HG02885 (cell line): ENCODE data around the gene SELENOS.
"Not testable (repeated sequence)": the region's sequence is repeated elsewhere in the genome, so short reads cannot be mapped to it uniquely, and the experiment has no call there.

ENCODE experiments used
- ATAC-seq: cut with Tn5 transposase; IDR thresholded peaks from one replicate; pipeline ENCODE4 v1.9.1; 2021; ENCODE audit warnings: mild to moderate bottlenecking; ENCODE audit not compliant: unreplicated experiment, poor library complexity

The SELENOS gene

DNA sequence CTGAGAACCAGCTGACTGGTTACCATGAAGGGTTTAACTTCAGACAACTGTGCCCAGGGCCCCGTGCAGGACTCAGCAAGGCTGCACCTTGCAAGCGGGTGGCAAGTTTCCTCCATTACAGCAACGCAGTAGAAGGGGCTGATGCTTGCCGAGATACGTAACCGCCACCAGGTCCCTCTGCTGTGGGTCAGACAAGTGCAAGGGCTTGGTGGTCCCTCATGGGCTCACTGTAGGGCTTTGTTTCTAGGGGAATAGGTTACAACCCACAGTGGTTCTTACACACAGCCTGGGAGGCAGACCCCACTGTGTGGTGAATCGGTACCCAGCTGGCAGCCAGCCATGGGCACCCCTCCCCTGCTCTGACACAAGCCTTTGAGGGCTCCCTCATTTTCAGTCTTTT lies 33.2 kb upstream of the SELENOS start:
- ATAC-seq: no peak

DNA sequence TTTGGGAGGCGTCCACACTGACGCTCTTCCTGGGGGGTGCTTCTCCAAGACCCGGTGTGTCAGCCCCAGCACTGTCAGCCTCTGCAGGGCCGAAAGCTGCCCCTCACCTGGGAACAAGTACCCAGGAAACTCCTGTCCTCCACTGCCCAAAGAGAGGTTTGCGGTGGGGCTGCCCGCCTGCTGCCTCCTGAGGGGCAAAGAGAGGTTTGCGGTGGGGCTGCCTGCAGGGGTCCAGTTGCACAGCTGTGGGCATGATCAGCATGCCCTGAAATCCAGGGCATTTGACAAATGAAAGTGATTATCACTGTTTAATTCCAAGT lies 32.8 kb upstream of the SELENOS start:
- ATAC-seq: no peak

DNA sequence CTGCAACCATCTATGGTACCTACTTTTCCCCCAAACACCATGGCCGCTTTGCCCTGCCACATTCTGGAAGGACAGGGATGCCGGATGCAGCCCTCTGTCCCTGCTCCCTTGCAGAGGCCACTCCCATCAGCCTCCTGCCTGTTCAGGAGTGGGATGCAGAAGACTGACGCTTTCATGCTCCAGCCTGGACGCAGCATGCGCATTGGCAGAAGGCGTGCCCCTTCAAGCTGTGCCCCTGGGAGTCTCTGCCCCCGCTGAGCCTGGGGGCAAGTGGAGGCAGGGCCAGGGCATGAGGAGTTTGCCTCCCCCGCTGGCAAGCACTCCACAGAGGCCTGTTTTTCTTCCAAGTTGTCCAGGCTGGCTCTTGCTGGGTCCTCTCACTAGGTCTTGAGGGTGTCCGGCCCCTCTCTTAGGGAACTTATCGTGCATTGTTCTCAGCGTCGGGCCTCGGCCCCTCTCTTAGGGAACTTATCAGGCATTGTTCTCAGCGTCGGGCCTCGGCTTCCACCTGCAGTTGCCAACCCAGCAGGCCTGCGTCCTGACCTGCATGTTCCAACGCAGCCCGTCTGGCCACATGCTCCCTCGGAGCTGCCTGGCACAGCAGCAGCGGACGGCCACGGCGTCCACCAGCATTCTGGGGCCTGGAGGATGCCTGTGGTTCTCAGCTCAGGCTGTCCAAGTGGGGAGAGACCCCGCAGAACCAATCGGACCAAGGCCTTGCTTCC lies 32.3 kb upstream of the SELENOS start:
- ATAC-seq: no peak

DNA sequence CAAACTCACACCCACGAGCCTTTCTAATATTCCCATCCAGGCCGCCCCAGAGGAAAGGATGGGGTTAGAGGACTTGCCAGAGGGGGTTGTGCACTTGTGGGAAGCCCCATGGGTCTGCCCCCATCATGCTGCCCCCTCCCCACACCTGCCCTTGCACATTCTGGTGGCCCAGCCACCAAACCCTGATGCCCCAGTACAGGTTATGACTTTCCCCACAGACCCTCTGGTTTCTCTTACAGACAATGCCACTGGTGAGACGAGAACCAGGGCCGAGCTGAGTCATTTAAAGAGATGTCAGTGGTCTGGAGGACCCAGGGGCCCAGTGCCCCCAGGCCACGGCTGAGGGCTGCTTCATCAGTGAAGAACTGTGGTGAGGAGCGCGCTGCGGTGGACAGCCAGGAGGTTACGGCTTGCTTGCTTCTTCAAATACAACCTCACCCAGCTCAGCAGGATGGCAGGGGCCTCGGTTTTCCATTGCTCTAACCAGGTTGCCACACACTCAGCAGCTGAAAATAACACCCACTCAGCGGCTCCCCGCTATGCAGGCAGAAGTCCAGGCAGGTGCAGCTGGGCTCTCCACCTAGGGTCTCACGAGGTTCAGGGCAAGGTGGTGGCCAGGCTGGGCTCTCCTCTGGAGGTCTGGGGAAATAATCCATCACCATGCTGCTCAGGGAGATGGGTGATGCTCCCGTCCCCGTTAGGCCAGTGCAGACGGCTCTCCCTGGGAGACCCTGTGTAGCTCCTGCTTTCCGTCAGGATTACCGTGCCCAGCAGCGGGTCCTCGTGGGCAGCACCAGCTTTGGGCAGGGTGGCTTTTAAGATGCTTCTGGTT lies 31.5 kb upstream of the SELENOS start:
- ATAC-seq: no peak

DNA sequence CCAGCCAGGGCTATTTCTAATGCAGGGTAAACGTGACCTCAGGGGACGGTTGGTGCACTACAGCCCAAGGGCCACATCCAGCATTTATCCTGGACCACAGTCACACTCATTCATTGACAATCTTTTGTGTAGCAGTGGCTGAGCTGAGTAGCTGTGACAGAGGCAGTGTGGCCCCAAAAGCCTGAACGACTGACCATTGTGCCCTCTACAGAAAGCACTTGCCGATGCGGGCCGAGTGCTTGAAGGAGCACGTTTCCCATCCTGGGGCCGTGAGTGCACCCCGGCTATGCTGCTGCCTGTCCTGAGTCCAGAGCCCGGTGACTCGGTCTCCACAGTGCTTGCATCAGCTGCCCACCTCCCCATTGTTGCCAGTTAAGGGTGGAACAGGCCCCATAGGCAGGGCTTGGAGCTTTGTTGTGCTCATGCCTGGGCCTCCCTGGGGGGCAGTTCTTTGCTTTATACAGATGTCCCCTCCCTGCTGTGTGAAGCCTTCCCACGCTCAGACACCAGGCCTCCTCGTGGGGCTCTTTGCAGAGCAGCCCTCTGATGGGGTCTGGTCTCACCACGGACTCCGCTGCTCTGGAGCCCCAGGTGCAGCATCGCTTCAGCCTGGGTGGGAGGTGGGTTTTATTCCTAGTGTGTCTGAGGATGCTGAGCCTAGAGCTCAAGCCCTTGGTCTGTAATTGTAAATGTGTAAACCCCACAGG lies 30.8 kb upstream of the SELENOS start:
- ATAC-seq: no peak

DNA sequence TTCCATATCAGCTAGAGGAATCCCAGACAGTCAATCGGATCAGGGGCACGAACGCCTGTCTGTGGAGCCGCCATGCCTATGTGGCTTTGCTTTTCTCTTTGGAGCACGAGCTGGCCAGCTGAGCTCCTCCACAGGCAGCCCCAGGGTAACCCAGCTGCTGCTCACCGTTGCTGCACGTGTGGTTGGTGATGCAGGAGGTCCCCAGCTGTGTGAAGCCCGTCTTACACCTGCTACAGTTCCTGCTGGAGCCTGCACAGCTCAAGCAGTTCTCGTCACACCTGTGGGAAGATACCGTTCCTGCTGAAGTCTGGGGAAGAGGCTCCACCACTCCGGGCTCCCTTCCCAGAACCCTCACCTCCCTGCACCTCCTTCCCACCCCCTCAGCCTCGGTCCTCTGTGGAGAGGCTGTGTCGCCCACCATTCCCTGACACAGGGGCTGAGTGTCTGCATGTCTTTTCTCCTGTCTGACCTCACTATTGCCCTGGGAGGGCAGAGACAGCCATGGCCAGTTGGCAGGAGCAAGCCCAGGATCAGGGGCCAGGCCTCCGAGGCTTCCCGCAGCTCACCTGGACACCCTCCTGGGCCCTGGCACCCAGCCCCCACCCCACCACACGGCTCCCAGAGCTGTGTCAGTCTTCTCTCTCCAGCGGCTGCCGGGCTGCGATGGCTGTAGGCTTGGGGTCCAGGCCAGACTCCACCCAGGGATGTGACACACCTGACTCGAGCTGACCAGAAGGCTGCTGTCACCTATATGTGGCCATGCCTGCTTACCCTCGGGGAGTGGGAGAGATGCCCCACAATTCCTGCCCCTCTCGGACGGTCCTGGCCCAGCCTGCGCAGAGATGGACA lies 30.0 kb upstream of the SELENOS start:
- ATAC-seq: no peak

DNA sequence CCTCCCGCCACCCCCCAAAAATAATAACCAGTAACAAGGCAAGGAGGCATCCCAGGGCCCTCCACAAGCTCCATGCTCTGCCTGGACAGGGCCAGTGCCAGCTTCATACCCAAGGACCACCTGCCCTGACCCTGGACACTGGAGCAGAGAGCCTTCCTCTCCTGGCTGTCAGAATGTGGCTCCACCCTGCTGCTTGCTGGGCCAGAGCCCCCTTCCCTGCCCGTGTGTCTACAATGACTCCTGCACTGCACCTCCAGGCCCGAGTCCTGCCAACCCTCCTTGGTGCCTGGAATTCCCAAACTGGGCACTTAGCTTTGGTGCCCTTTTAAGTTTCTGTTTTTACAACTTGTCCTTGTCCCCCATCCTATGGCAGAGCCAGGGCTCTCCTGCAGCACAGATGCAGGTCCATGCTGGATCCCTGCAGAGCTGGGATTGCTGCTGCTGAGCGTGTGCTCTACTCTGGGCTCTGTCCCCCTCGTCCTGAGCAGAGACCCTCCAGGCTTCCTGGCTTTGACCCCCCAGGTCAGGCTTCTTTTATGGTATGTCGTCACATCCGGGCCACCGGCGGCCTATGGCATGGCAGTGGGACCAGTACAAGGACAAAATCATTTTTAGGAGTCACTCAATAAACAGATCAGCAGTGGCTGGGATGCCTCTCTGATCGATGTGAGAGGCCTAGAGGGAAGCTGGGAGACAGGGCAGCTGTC lies 29.2 kb upstream of the SELENOS start:
- ATAC-seq: no peak

DNA sequence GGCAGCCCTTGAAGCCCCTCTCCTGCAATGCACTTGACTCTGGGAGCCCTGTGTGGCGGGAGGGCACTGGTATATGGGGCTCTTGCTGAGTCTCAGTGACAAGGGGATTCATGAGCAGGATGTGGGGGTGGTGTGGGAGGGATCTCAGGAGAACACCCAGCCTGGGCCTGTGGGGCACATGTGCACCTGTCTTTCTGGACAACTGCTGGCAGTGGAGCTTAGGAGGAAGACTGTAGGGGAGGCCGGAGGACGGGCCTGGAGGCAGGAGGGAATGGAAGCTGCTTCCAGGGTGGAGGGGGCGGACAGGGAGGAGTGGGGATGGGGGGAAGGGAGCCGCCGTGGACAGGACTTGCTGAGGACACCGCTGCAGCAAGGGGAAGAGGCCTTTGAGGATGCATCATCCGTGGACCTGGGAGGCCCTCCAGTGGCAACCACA lies 28.6 kb upstream of the SELENOS start:
- ATAC-seq: no peak

DNA sequence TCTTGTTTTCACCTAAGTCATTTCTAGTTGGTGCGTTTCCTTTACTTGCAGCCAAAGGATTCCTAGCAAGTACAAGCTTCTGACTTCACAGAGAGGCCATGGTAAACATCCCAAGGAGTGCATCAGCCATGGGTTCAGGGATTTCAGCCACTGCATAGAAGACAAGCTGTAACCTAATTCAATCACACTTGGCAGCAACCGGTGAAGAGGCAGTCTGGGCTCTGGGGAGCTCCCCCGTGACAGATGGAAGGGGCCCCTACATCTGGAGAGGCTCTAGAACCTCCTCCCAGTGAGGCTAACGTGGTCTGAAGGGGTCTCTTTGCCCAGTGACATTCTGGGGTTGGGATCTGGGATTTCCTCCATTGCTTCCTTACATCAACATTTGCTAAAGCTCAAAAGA lies 26.1 kb upstream of the SELENOS start:
- no peak for ATAC-seq

DNA sequence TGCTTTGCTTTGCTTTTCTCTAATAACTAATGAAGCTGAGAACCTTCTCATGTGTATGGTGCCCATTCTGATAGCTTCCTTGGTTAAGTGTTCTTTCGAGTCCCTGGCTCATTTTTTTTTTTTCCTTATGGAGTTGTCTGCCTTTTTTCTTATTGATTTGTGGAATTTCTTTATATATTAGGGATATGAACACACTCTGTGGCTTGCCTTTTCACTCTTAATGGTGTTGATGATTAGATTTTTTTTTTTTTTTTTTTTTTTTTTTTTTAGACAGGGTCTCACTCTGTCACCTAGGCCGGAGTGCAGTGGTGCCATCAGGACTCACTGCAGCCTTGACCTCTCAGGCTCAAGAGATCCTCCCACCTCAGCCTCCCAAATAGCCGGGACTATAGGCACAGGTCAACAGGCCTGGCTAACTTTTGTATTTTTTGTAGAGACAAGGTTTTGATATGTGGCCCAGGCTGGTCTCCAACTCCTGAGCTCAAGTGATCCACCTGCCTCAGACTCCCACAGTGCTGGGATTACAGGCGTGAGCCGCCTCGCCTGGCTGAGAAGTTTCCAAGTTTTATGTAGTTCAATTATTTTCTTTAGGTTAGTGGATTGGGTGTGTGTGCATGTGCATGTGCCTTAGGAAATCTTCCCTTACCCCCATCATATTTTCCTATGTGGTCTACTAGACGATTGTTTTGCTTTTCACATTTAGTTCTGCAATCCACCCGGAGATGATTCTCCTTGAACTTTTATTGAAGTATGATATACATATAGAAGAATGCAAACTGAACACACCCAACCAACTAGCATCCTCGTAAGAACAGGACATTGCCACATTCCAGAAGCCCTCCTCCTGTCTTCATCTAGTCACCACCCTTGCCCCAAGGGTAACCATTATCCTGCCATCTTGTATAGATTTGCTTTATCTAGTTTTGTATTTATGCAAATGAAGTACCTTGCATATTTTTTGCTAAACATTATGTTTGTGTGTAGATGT lies 19.4 kb upstream of the SELENOS start:
- no peak for ATAC-seq

DNA sequence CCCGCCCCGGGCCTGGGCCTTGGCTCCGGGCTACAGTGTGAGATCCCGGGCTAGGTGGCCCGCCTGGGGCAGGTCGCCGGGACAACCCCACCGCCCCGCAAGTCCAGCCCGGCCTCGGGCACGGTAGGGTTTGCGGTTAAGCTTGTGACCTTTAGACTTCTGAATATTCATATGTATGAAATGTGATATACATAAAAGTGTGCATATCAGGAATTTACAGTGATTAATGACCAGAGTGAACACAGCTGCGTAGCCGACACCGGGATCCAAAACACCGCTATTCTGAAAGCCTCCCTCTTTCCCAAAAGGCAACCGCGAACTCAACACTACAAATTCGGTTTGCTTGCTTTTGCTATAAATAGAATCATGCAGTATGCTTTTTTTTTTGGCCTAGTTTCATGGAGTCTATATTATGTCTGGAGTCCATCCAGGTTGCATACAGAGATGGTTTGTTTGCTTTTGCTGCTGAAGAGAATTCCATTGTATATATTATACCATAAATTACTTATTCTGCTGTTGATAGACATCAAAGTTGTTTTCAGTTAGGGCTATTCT lies 18.4 kb upstream of the SELENOS start:
- no peak for ATAC-seq

DNA sequence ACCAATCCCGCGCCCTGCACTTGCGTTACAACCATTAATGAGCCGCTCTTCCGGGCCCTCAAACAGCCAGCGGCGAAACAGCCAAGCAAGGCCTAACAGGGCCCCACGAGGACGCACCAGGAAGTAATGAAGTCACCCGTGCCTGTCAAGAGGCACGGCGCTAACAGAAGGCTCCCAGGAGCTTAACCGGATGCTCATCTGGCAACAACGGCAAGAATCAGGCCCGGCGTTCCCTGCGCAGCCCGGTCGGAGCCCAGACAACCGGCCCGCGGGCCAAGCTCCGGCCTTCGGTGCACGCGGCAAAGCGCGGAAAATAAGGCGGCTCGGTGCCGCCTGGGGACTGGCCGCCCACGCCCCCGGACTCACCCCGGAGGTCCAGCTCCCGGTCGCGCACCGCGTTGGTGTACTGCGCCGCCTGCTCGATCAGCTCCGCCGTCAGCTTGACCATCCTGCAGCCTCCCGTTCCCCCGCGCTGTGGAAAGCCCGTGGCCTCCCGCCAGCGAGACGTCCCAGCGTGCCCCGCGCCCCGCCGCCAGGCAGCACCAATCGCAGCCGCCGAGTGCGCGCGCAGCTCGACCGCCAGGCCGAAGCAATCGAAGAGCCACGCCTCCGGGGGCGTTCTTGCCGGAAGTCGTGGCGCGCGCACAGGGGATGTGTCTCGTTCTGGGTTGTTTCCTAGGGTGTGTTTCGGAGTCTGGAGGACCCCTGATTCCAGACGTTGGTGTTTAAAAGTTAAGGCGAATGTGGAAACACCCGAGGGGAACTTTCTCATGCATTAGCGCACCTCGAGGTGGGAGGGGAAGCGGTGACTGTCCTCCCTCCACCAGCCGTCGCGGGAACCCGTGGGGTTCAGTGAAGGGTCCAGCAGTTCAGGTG lies 17.7 kb upstream of the SELENOS start, which contains the start of gene SNRPA1:
Gene SNRPA1, minus strand, starts transcription at position 518 of the 876 bp plus-strand sequence. Its CDS starts 70 bp downstream, at position 448.
- ATAC-seq: peak; percentile 76

DNA sequence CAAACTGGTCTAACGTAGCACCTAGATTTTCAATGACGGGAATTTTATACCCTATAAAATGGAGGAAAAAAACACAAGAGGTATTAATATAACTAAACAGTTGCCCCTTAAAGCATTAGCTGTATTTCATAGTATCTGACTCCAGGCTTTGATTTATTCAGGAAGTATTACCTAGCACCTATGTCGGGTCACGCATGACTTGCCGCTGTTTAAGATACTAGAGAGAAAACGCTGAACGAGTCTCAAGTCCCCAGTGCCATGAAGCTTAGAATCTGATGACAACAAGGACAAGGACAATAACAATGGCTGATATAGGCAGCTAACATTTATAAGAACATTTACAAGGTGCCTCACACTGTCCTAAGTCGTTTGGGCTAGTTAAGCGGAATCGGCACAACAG lies 15.8 kb upstream of the SELENOS start:
- no peak for ATAC-seq

DNA sequence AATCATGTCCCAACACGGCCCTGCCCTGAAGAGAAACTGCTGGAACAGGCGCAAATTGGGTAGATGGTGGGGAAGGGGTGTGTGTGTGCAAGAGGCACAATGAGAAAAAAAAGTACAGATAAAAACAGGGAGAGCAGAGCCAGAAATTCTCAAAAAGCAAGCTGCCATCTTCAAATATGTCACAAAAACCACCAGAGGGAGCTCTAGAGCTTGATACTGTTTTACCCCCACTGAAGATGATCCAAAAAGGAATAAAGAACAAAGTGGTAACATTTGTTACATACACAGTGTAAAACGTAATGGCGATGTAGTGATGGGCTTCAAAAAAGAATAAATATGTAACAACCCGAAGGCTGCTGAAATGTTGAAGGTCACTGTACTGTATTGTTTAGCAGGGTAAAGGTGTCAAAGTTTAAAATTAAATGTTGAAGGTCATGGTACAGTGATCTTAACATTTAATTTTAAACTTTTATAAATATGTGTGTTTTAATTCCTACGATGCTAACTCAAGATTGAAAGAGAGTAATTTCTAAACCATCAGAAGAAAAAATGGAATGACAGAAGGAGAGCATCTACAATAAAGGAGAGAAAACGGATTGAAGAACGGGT lies 11.7 kb upstream of the SELENOS start:
- no peak for ATAC-seq

DNA sequence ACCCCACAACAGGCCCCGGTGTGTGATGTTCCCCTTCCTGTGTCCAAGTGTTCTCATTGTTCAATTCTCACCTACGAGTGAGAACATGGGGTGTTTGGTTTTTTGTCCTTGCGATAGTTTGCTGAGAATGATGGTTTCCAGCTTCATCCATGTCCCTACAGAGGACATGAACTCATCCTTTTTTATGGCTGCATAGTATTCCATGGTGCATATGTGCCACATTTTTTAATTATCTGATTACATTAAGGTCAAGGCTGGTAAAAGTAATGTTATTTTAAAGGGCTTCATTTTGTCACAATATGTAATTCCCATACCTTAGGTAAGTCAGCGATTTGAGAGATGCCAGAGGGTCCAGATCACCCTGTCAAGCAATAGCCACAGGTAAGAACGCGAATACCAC lies 10.1 kb upstream of the SELENOS start:
- ATAC-seq: not testable (repeated sequence)

DNA sequence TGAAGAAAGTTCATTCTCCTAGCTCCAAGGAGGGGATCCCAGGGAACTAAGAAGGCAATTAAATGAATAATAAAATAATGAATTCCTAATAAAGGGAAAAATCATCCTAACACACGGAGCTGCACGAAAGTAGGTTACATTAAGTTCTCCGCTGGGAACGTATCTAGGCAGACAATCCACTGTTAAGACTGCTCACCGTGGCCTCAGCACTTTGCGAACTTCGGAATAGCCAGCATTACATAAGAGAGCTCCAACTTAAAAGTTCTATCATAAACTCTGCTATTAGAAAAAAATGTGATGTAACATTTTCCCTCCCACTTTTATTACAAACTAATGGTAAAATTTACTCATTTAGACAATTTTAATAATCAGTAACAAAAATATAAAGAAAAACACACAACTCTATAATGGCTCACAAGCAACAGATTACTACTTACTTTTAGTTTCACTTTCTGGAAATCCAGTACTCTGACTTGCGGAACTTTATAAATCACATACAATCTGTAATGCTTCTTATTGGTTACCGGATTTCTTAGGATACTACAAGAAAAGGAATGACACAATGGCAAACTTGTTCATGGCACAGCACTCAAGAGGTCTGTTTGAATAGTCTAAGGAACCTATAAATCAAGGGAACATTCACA lies 9.3 kb upstream of the SELENOS start:
- ATAC-seq: no peak
